ENCODE data around the gene ARHGAP6. TPM values are rescaled to one million over a fixed set of nuclear protein-coding genes. Genes with fewer than 3 reads are reported as not detected.

ARHGAP6 gene
- total RNA-seq, 1 experiment from 2014 or later = 0.10 TPM

GRCh38 chrX:11188664-11189063 lies 477.1 kb downstream of the ARHGAP6 start:
- Histone ChIP-seq H4K20me1 (ENCODE audit: insufficient read depth) (no peaks in the 10 kb centered on the region), H3K27ac (ENCODE audit: low read depth, low read length) (no peak overlapping the region), H3K36me3 (ENCODE audit: control insufficient read depth in 1 of 2, insufficient read depth in 2 of 2, low read length in 2 of 2) (no peaks in the 10 kb centered on the region), H2AFZ (ENCODE audit: low read depth, low read length, poor library complexity, severe bottlenecking) (no peak overlapping the region), H3K4me3 (replicated peaks in 1 of 2; ENCODE audit: low read depth in 1 of 2, low read length in 2 of 2) (no peak overlapping the region), H3K4me1 (ENCODE audit: control insufficient read depth in 1 of 2, insufficient read depth in 2 of 2, low read length in 2 of 2) (no peaks in the 10 kb centered on the region), H3K9me2 (ENCODE audit: insufficient read depth) (no peaks in the 10 kb centered on the region), H3K79me2 (ENCODE audit: insufficient read depth, low read length) (no peaks in the 10 kb centered on the region), H3K9me3 (ENCODE audit: control insufficient read depth in 1 of 2, insufficient read depth in 1 of 2, low read depth in 1 of 2, low read length in 2 of 2) (no peaks in the 10 kb centered on the region), H3K9ac (ENCODE audit: low read length) (no peak overlapping the region), H3K4me2 (ENCODE audit: low read length) (no peak overlapping the region), H3K27me3 (ENCODE audit: insufficient read depth, low read length) (no peaks in the 10 kb centered on the region)
- intact Hi-C loops (cut with micrococcal nuclease) = no loop called here
- TF ChIP-seq CBX3 (IDR thresholded peaks at IDR 0.05; ENCODE audit: low read depth) (no peak), CEBPB (IDR thresholded peaks at IDR 0.05; ENCODE audit: low read depth) (no peak), MAX (IDR thresholded peaks at IDR 0.05) (no peak), EZH2phosphoT487 (IDR thresholded peaks at IDR 0.05; ENCODE audit: borderline replicate concordance) (no peak), FOSL1 (IDR thresholded peaks at IDR 0.05; ENCODE audit: low read depth) (no peak), YY1 (IDR thresholded peaks at IDR 0.05; ENCODE audit: extremely low read depth, insufficient replicate concordance, low read depth, low read length) (no peak), SRF (IDR thresholded peaks at IDR 0.05; ENCODE audit: low read depth) (no peak), EZH2 (IDR thresholded peaks at IDR 0.05) (no peak), SIN3A (IDR thresholded peaks at IDR 0.05; ENCODE audit: low read depth) (no peak), JUND (IDR thresholded peaks at IDR 0.05) (no peak), ZNF274 (IDR thresholded peaks at IDR 0.05; ENCODE audit: low read depth, low read length) (no peak), ZBTB33 (IDR thresholded peaks at IDR 0.05; ENCODE audit: extremely low read depth, insufficient replicate concordance, low read length) (no peak), TCF7L2 (IDR thresholded peaks at IDR 0.05; ENCODE audit: borderline replicate concordance, extremely low read depth, insufficient read depth, insufficient read length) (no peak), ZFX (IDR thresholded peaks at IDR 0.05) (no peak), SP1 (IDR thresholded peaks at IDR 0.05; ENCODE audit: low read depth) (no peak), RAD21 (IDR thresholded peaks at IDR 0.05; ENCODE audit: low read depth) (no peak), CTCF (IDR thresholded peaks at IDR 0.05 in 2 of 3, conservative IDR thresholded peaks at IDR 0.05 in 1 of 3; ENCODE audit: borderline replicate concordance in 1 of 3, insufficient read depth in 1 of 3, low read depth in 2 of 3, low read length in 2 of 3) (no peak), POLR2A (IDR thresholded peaks at IDR 0.05; ENCODE audit: borderline replicate concordance, extremely low read depth, insufficient read depth, insufficient read length) (no peak)
- no peak for DNase-seq (ENCODE audit: low read depth, low spot score)
- ChIA-PET POLR2A (no interaction called here), RAD21 (ENCODE audit: low non-redundant PET in 1 of 2, low total read pairs in 2 of 2, uncharacterized antibody in 2 of 2, unreplicated experiment in 2 of 2) (no interaction called here), CTCF (no interaction called here)
- BruUV-seq (replicated peaks) = no TSS peak
- ATAC-seq = no peak

Data from HCT116 (cell line).